Hepatocyte (in vitro differentiated cells): Measurements from ENCODE around the gene CNOT6L. TPM values are rescaled to one million over a fixed set of nuclear protein-coding genes. Genes with fewer than 3 reads are reported as not detected.
A peak's percentile ranks its signal among the peaks of the same experiment; 100 is the strongest.

Source experiments
- DNase-seq: peaks from one replicate; pipeline ENCODE4 v3.0.0-alpha.2; 2016; ENCODE audit warnings: low spot score
- H2AFZ ChIP-seq: fragments of 200-600 bp; sonication (generic); 2 replicates; pipeline ENCODE4 v1.6.0; 2016; ENCODE audit warnings: antibody characterized with exemption, mild to moderate bottlenecking
- H3K27ac ChIP-seq: fragments of 200-600 bp; sonication (generic); 2 replicates; pipeline ENCODE4 v1.5.1; 2016; ENCODE audit warnings: mild to moderate bottlenecking
- H3K27me3 ChIP-seq: fragments of 200-600 bp; sonication (generic); 2 replicates; pipeline ENCODE4 v1.6.1; 2016
- H3K36me3 ChIP-seq: fragments of 200-600 bp; sonication (generic); replicated peaks from 2 replicates; pipeline ENCODE4 v1.5.1; 2016; ENCODE audit warnings: low read depth; ENCODE audit not compliant: insufficient read depth
- H3K4me1 ChIP-seq: fragments of 200-600 bp; sonication (generic); 2 replicates; pipeline ENCODE4 v1.5.1; 2016; ENCODE audit warnings: mild to moderate bottlenecking, moderate library complexity; ENCODE audit not compliant: insufficient read depth
- H3K4me2 ChIP-seq: fragments of 200-600 bp; sonication (generic); 2 replicates; pipeline ENCODE4 v1.6.0; 2016
- H3K4me3 ChIP-seq: fragments of 200-600 bp; sonication (generic); 2 replicates; pipeline ENCODE4 v1.5.1; 2016; ENCODE audit warnings: mild to moderate bottlenecking
- H3K79me2 ChIP-seq: fragments of 200-600 bp; sonication (generic); 2 replicates; pipeline ENCODE4 v1.6.0; 2017; ENCODE audit warnings: mild to moderate bottlenecking
- H3K9me2 ChIP-seq: fragments of 200-600 bp; sonication (generic); replicated peaks from 2 replicates; pipeline ENCODE4 v1.6.0; 2017; ENCODE audit warnings: mild to moderate bottlenecking; ENCODE audit not compliant: insufficient read depth
- H3K9me3 ChIP-seq: fragments of 200-600 bp; sonication (generic); 2 replicates; pipeline ENCODE4 v1.5.1; 2016; ENCODE audit warnings: low read depth, mild to moderate bottlenecking
- H4K20me1 ChIP-seq: fragments of 200-600 bp; sonication (generic); 2 replicates; pipeline ENCODE4 v1.6.0; 2016; ENCODE audit warnings: mild to moderate bottlenecking; ENCODE audit not compliant: insufficient read depth, poor library complexity, severe bottlenecking
- CTCF ChIP-seq: fragments of 200-600 bp; sonication (generic); IDR thresholded peaks from 2 replicates; pipeline ENCODE4 v1.5.1; 2016; ENCODE audit warnings: antibody characterized with exemption, mild to moderate bottlenecking; ENCODE audit not compliant: poor library complexity
- EZH2 ChIP-seq: fragments of 200-600 bp; sonication (generic); IDR thresholded peaks from 2 replicates; pipeline ENCODE4 v1.6.1; 2016; ENCODE audit warnings: antibody characterized with exemption, mild to moderate bottlenecking, borderline replicate concordance
- EZH2phosphoT487 ChIP-seq: fragments of 200-600 bp; sonication (generic); IDR thresholded peaks from one replicate; pipeline ENCODE4 v1.6.1; 2018; ENCODE audit warnings: antibody characterized with exemption, mild to moderate bottlenecking, low read depth, moderate library complexity; ENCODE audit not compliant: unreplicated experiment, severe bottlenecking
- WGBS: methylation state at CpG from one replicate; pipeline ENCODE4 v1.1.6; 2016; ENCODE audit warnings: low lambda C conversion rate; ENCODE audit errors: missing lambda C conversion rate; 5-methylcytosine and 5-hydroxymethylcytosine counted together
- polyA plus RNA-seq: library from polyadenylated mRNA; unstranded; fragments of >200 nt; fragmentation: Nextera tagmentation; extraction: Ambion mirVana; gene quantifications from 2 replicates; pipeline ENCODE4 v1.2.1, GENCODE V29; 2016
- total RNA-seq: library from RNA; depleted of rRNA; stranded (reverse); fragments of >200 nt; gene quantifications from 2 replicates; pipeline ENCODE4 v1.2.3, GENCODE V29; 2014

CNOT6L gene
- total and polyA plus RNA-seq, 2 experiments from 2014 or later: 7.7 to 20.4 TPM

- no peaks in the 10 kb centered on the region for H3K9me2 ChIP-seq
- H3K79me2 ChIP-seq: peaks cover 34% of the 10 kb centered on the region
- H2AFZ ChIP-seq: peak overlapping the region; percentile 72
- no peak for TF ChIP-seq EZH2
- TF ChIP-seq CTCF: no peak
- no peak for TF ChIP-seq EZH2phosphoT487
- DNase-seq: no peak
- H3K4me2 ChIP-seq: peak overlapping the region; percentile 73
- peak overlapping the region; percentile 5 for H3K4me3 ChIP-seq
- H4K20me1 ChIP-seq: no peaks in the 10 kb centered on the region
- no peaks in the 10 kb centered on the region for H3K27me3 ChIP-seq
- H3K27ac ChIP-seq: peak overlapping the region; percentile 98
- no peaks in the 10 kb centered on the region for H3K9me3 ChIP-seq
- H3K4me1 ChIP-seq: peaks cover 7% of the 10 kb centered on the region
- no peaks in the 10 kb centered on the region for H3K36me3 ChIP-seq
- WGBS: 91% methylated on average over 1 of the region's 1 CpG
Observed at GRCh38 chr4:77861495-77861894, 42.3 kb upstream of the CNOT6L start.

GRCh38 chr4:77859256-77859655 lies 40.1 kb upstream of the CNOT6L start:
- DNase-seq: no peak
- Histone ChIP-seq H3K79me2 (peaks cover 11% of the 10 kb centered on the region), H3K9me2 (no peaks in the 10 kb centered on the region), H3K4me1 (peaks cover 7% of the 10 kb centered on the region), H3K36me3 (no peaks in the 10 kb centered on the region), H3K27me3 (no peaks in the 10 kb centered on the region), H2AFZ (no peak overlapping the region), H3K4me3 (no peak overlapping the region), H3K27ac (no peak overlapping the region), H3K4me2 (no peak overlapping the region), H3K9me3 (no peaks in the 10 kb centered on the region), H4K20me1 (no peaks in the 10 kb centered on the region)
- WGBS: 88% methylated on average over 3 of the region's 3 CpGs
- TF ChIP-seq EZH2 (no peak), EZH2phosphoT487 (no peak), CTCF (no peak)

GRCh38 chr4:77856152-77856551 lies 37.0 kb upstream of the CNOT6L start:
- no peak for DNase-seq
- no peak overlapping the region for H3K4me3 ChIP-seq
- no peak overlapping the region for H3K4me2 ChIP-seq
- H3K79me2 ChIP-seq: no peaks in the 10 kb centered on the region
- no peaks in the 10 kb centered on the region for H4K20me1 ChIP-seq
- no peak for TF ChIP-seq CTCF
- no peak for TF ChIP-seq EZH2phosphoT487
- TF ChIP-seq EZH2: no peak
- 93% methylated on average over 1 of the region's 1 CpG for WGBS
- H3K4me1 ChIP-seq: no peaks in the 10 kb centered on the region
- H3K36me3 ChIP-seq: no peaks in the 10 kb centered on the region
- no peaks in the 10 kb centered on the region for H3K9me3 ChIP-seq
- H2AFZ ChIP-seq: no peak overlapping the region
- H3K9me2 ChIP-seq: no peaks in the 10 kb centered on the region
- H3K27me3 ChIP-seq: no peaks in the 10 kb centered on the region
- H3K27ac ChIP-seq: no peak overlapping the region
